GM21529 (cell line): ENCODE measurements around the gene HIRIP3.
"Not testable (repeated sequence)": the region's sequence is repeated elsewhere in the genome, so short reads cannot be mapped to it uniquely, and the experiment has no call there.

ENCODE experiments used
- ATAC-seq: cut with Tn5 transposase; IDR thresholded peaks from one replicate; pipeline ENCODE4 v1.9.1; 2021; ENCODE audit not compliant: unreplicated experiment

HIRIP3 gene

GRCh38 chr16:30017277-30017656 is 21.9 kb upstream of the HIRIP3 start:
- ATAC-seq = no peak

GRCh38 chr16:30016555-30017276 is 21.3 kb upstream of the HIRIP3 start:
- ATAC-seq = no peak

- ATAC-seq = not testable (repeated sequence)
Observed at GRCh38 chr16:30015450-30015849, 20.0 kb upstream of the HIRIP3 start.

GRCh38 chr16:30012598-30012997 is 17.2 kb upstream of the HIRIP3 start:
- ATAC-seq = not testable (repeated sequence)

GRCh38 chr16:30011714-30012504 is 16.5 kb upstream of the HIRIP3 start:
- ATAC-seq = no peak

GRCh38 chr16:30010844-30011713 is 15.7 kb upstream of the HIRIP3 start, which contains the start of gene DOC2A:
DOC2A (minus strand) TSS chr16:30011027; CDS start chr16:30010222, 805 bp downstream.
- ATAC-seq = no peak

GRCh38 chr16:30009990-30010843 is 14.8 kb upstream of the HIRIP3 start:
- no peak for ATAC-seq

- ATAC-seq = no peak
Observed at GRCh38 chr16:30009085-30009862, 13.9 kb upstream of the HIRIP3 start.

- ATAC-seq = no peak
Observed at GRCh38 chr16:30007378-30007895, 12.0 kb upstream of the HIRIP3 start.

- no peak for ATAC-seq
Observed at GRCh38 chr16:30006659-30007377, 11.4 kb upstream of the HIRIP3 start.

- no peak for ATAC-seq
Observed at GRCh38 chr16:30006095-30006473, 10.7 kb upstream of the HIRIP3 start.

GRCh38 chr16:30005341-30006094 is 10.1 kb upstream of the HIRIP3 start:
- no peak for ATAC-seq

- ATAC-seq = no peak
Observed at GRCh38 chr16:30004811-30005242, 9.4 kb upstream of the HIRIP3 start.

- ATAC-seq = no peak
Observed at GRCh38 chr16:30004424-30004776, 9.0 kb upstream of the HIRIP3 start.

- no peak for ATAC-seq
Observed at GRCh38 chr16:30003670-30004423, 8.4 kb upstream of the HIRIP3 start.

- no peak for ATAC-seq
Observed at GRCh38 chr16:30002614-30003346, 7.4 kb upstream of the HIRIP3 start.
